ENCODE data around the gene IL6ST.

The IL6ST gene

GRCh38 chr5:55894135-55894534 is 100.6 kb downstream of the IL6ST start:
- peak; percentile 14 to 21 for DNase-seq

GRCh38 chr5:55892479-55892878 is 102.3 kb downstream of the IL6ST start:
- DNase-seq: no peak

GRCh38 chr5:55888205-55888604 is 106.6 kb downstream of the IL6ST start:
- no peak for DNase-seq

GRCh38 chr5:55885359-55885758 is 109.4 kb downstream of the IL6ST start:
- DNase-seq: no peak
